ENCODE results near the gene PIP5KL1. TPM values are rescaled to one million over a fixed set of nuclear protein-coding genes. Genes with fewer than 3 reads are reported as not detected.

The PIP5KL1 gene, protein sequence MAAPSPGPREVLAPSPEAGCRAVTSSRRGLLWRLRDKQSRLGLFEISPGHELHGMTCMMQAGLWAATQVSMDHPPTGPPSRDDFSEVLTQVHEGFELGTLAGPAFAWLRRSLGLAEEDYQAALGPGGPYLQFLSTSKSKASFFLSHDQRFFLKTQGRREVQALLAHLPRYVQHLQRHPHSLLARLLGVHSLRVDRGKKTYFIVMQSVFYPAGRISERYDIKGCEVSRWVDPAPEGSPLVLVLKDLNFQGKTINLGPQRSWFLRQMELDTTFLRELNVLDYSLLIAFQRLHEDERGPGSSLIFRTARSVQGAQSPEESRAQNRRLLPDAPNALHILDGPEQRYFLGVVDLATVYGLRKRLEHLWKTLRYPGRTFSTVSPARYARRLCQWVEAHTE
- 1.4 TPM for polyA plus RNA-seq (ENCODE audit: insufficient read length)
- long read RNA-seq, donor 1: 0 reads
- long read RNA-seq, donor 2: 0 reads
- long read RNA-seq, donor 3, partial matches to known transcripts: 0 of 1 reads
- long read RNA-seq, donor 3, other reads (novel, unspliced or antisense): 0 of 1 reads
- long read RNA-seq, donor 4: 0 reads
- long read RNA-seq, donor 5: 0 reads
- long read RNA-seq, donor 6: 0 reads
- long read RNA-seq, donor 7: 0 reads
- long read RNA-seq, donor 8: 0 reads

DNA sequence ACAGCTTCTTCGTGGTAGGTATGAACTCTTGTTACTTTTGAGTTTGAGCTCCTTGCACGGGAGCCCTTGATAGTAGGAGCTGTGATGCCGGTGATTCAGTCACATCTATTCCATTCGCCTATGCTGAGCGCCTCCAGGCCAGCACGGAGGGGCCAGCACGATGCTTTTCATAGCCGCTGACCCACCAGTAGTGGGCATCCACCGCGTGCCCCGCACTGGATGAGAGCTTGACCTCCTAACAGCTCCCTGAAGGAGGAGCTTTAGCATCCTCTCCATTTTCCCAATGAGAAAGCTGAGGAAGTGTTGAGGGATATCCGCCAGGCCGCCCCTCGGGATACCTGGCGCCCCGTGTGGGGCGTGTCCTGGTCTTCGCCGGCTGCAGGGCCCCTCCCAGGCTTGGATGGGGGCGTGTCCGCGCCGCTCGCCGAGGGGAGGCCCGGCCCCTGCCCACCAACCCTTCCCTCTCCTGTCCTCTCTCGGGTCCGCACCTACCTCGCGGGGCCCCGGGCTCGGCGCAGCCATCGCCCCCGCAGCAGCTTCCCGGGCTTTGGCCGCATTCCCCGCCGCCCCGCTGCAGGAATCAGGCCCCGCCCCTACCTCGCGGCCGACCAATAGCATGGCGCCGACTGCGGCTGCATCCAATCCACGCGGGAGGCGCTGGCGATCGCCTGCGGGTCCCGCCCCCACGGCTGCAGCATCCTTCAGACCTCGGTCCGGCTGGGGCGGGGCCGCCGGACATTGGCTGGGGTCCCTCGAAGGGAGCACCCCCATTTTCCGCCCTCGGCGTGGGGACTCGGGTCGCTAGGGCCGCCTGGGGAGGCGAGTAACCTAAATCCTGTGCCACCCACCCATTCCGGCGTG, at the start of gene PIP5KL1:
Gene PIP5KL1, minus strand, starts transcription at position 547 of the 861 bp plus-strand sequence. Its CDS starts 25 bp downstream, at position 522.
- peak; percentile 76 for DNase-seq

DNA sequence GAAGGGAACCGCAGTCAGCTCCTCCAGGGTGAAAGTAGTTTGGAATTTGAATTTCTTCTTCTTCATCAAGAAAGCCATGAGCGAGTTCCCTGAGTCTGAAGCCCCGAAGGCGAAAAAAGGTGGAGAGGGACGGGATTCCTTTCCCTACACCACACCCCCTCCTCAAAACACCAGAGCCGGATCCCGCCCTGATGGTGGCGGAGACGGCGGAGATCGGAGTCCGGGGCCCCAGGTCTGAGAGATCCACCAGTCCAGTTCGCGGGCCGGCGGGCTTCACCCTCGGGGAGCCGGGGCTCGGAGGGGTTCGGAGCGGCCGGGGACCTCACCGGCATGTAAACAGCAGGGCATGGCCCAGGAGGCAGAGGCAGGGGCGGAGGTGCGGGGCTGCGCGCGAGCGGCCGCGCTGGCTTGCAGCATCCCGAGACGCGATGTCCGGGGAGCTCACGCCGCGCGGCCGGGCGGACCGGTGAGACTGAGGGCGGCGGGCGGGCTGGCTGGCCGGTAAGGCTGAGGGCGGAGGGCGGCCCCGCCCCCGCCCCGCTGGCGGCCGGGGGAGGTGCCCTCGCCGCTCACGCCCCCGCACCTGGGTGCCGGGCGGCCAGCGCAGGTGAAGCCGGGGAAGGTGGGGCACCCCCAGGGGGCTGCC, 49.6 kb upstream of the PIP5KL1 start:
- no peak for DNase-seq

DNA sequence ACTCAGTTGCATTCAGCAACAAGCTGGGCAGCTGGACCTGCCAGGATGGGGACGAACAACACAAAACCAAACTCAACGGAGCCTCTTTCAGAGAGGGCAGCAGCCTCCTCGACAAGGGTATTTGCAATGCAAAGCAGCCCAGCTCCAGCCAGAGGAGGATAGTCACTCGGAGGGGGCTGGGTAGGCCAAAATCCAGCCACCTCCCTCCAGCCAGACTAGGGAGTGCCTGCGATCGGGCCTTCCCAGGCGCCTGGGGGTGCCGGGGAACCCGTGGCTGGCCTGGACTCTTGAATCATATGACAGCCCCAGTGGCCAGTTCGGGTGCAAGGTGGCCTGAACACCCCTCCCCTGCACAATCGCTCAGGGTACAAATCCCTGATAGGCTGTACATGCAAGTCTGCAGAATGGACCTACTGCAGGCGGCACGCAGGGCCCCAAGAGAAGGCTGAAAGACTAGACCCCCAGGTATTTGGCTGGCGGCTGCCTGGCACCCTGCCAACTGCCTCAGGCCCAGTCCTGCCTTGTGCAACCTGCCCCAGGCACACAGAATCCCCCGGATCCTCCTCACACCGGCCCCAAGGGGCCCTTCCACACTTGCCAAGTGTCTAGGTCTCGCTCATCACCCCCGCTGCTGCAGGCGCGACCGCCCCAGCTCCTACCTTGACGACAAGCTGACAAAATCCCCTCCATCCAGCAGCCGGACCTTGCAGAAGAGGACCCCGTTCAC, 48.9 kb upstream of the PIP5KL1 start:
- DNase-seq: no peak

DNA sequence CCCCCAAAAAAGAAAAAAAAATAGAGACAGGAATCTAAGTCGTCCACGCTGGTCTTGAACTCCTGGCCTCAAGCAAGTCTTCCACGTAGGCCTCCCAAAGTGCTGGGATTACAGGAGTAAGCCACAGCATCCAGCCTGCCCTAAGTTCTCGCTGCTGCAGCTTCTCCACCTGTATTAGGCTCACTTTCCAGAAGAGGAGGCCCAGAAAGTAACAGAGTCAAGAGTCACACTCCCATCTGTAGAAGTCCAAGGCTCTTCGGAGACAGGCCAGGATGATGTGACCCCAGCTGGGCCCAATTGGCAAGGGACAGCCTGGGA, 48.4 kb upstream of the PIP5KL1 start:
- no peak for DNase-seq

DNA sequence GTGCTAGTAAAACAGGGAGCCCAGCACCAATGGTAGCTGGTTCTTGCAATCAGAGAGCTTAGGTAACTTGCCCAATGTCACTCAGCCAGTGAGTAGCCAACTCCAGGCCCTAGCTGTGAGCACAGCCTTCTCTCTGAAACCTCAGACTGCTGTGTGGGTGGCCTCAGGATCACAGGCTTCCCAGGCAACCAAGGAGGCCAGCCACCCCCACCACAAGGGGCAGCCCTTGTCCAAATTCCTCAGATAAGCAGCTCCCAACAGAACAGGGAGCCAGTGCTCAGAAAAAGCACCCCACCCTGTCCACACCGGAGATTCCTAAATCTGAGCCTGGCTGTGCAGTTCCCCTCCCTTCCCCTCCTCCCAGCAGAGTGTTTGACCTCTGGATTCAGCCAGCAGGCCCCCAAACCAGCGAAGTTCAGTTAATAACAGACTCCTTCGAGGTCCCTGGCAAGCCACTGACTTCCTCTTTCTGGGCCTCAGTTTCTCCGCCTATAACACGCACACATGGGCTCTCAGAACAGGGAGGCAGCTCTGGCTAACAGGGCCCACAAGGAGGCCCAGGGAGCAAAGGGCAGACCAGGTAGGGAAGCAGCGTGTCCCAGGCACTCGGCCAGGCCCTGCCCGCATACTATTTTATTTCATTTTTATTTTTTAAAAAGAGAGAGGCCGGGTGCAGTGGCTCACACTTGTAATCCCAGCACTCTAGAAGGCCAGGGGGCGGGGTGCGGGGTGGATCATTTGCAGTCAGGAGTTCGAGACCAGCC, 47.5 kb upstream of the PIP5KL1 start:
- no peak for DNase-seq

DNA sequence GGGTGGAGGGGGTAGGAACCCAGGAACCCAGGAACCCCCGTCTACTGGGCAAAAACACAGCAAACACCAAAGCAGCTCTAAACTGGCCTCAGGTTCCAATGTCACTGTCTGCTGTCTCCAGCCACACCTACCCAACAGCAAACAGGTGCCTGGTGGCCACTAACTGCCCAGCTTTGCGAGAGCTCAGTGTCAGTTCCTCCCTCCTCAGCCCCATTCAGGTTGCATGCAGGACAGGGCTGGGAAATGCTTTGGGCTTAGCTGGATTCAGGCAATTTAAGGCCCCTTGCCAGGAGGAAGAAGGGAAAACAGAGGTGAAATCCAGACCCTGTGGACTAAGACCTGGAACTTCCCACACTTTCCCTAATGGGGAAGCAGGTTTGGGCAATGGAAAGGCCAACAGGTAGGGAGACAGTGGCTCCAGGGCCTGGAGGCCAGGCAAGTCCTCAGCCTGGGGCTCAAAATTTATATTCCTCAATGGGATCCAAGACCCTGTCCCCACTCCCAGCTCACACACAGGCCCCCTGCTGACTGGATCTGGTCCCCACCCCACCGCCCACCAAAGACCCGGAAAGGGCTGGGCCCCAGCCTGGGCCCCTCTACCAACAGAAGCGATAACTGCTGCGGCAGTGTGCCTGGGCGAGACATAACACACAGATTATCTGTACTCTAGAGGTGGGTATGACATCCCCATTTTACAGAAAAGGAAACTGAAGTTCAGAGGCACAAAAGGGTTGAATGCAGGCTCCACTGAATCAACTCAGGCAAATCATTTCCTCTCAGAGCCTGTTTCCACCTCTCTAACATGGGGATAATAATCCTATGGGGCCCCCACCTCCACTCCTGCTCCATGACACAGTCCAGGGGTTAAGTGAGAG, 46.7 kb upstream of the PIP5KL1 start:
- no peak for DNase-seq

DNA sequence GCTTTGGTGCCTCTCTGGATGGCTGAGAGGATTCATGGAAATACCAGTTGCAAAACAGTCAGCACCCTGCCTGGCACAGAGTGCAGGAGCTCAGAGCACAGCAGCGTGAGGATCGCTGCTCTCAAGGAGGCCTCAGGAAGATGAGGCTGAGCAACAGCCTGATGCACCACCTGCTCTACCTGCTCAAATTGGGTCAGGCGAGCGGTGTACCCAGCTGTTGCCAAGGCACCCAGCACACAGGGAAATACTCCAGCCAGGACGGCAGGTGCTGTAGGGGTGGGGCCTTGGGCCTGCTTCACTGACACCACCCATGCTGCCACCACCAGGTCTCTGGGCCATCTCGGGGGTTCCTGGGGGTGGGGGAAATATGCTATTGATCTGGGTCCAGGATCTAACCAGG, 45.9 kb upstream of the PIP5KL1 start:
- DNase-seq: no peak

DNA sequence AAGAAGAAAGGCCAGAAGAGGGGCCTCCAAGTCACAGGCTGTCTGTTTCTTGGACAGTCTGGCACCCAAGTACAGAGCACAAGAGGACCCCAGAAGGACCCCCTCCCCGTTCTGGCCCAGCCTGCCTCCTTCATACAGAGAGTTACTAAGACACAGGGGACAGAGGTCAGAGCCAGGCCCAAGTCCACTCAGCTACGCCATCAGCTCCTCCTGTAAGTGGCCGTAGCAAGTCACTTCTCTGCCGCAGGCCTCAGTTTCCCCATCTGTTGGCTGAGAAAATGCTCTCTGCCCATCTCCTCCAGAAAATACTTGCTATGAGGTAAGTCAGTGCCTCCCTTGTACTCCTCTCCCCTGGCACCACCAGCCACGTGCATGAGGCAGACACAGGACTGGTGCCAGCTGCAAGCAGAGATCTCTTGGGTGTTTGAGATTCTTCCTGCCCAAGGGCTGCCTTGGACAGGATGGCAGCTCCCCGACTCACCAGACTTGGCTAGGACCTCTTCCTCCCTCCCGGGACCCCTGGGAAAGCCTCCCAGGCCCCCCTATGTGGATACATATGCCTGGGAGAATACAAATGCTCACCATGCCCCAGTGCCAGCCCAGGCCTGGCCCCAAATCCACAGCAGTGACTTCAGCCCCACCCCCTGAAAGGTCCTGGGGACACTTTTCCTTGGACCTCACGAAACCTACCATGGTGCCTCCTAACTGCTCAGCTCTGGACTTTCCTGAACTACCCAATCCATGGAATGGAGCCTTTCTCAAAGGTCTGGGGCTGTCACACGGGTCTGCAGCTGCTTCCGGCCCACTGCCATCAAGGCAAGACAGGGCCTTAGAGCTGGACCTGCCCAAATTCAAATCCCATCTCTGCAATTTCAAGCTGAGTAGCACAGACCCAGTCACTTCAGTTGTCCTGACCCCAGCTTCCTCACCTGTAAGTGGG, 45.1 kb upstream of the PIP5KL1 start:
- no peak for DNase-seq

DNA sequence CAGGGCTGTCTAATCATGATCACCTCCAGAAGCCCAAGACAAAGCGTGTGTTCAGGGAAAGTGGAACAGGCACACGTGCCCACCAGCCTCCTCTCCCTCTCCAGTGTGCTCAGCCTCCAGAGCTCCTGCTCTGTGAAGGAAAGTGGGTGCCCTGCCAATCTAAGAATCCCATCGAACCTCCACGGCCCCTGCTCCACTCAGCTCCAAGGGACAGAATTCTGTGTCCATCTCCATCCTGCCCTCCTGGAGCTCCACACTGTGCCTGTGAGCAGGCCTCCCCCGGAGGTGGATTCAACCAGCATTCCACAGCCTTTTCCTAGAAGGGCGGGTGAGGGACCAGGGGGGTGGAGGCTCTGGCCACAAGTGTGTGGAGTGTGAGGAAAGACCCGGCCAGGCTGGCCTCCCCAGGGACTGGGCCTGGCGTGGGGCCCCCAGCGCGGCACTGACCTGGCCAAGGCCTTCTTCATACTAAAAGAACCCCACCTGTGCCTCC, 44.2 kb upstream of the PIP5KL1 start:
- no peak for DNase-seq

DNA sequence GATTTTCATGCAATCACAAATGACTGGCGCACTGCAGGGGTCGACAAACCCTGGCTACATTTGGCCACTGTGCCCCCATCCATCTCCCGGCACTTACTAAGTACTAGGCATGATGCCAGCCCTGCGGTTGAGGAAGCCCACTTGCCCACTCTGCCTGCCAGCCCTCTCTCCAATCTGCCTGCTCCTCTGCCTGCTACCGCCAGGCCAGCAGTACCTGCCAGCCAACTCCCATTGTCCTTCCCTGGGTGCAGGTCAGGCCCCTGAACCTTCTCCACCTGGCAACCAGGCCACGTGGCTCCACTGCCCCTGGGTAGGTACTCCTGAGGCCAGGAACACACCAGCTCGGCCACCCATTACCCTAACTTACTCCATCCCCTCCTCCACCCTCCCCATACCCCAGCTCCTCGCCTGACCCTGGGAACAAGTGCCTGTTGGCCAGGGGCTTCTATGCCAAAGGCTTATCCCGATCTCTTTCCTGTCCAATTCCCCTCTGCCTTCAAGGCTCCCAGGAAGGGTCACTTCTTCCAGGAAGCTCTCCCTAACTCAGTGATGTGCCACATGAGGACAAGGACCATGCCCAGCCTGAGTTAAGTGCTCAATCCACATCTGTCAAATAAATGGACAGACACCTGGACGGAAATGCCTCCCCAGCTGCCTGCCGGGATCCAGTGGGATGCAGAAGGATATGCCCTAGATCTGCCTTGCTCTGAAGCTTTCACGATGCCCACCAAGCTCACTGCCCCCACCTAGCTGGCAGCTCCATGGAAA, 43.6 kb upstream of the PIP5KL1 start:
- no peak for DNase-seq

DNA sequence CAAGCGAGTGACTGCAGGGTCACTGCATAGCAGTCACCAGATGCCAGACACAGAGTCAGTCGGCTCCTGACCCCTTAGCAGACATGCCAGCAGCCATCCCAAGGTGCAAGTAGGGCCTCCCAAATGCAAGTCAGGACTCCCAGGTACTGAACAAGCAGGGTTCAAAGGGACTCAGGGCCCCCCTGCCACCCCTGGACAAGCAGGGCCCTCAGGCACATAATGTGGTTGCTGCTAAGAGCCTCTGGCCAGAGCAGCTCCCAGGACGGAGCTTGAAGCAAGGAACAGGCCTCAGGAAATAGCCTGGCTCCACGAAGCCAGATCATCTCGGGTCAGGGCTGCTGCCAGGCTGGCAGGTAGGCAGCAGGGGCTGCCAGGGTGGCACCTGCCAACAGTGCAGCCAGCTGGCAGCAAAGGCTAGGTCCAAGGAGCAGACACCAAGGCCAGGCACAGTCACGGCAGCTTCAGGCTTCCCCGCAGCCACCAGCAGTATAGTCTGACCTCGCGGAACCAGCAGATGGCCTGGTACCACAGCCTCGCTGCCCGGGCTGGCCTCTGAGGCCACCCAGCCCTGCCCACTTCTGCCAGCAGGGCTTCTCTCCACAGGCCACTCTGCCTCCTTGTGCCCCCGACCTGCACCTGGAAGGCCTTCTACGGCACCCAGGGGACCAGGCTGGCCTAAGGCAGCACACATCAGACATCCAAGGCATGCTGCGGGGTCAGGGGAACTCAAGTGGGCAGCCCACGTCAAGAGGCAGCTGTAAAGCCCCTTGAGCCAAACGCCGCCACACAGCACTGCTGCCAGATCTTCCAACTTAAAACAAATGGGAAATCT, 42.8 kb upstream of the PIP5KL1 start:
- no peak for DNase-seq

DNA sequence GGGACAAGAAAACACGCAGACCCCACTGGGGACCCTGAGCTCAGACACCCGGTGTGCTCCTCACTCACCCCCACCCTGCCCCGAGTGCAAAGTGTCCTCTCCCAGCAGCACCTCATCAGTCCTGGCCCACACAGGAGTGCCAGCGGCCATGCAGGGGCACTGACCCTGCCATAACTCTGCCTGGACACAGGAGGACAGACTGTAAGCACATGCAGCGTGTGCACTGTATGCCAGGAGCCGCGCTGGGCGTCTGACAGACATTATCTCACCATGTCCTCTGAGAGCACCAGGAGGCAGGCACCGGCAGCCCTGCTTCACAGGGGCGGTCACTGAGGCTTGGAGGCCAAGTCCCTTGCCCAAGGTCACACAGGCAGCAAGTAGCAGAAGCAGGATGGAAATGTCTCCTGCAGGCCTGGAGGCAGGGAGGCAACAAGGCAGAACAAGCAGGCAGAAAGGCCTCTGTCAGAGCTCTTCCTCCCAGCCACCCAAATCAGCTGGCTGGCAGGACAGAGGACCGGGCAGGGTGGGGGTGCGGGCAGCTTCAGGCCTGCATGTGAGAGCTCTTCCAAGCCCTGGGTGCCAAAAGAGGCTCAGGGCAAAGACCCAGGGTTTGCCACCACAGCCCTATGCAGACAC, 41.8 kb upstream of the PIP5KL1 start:
- DNase-seq: no peak

DNA sequence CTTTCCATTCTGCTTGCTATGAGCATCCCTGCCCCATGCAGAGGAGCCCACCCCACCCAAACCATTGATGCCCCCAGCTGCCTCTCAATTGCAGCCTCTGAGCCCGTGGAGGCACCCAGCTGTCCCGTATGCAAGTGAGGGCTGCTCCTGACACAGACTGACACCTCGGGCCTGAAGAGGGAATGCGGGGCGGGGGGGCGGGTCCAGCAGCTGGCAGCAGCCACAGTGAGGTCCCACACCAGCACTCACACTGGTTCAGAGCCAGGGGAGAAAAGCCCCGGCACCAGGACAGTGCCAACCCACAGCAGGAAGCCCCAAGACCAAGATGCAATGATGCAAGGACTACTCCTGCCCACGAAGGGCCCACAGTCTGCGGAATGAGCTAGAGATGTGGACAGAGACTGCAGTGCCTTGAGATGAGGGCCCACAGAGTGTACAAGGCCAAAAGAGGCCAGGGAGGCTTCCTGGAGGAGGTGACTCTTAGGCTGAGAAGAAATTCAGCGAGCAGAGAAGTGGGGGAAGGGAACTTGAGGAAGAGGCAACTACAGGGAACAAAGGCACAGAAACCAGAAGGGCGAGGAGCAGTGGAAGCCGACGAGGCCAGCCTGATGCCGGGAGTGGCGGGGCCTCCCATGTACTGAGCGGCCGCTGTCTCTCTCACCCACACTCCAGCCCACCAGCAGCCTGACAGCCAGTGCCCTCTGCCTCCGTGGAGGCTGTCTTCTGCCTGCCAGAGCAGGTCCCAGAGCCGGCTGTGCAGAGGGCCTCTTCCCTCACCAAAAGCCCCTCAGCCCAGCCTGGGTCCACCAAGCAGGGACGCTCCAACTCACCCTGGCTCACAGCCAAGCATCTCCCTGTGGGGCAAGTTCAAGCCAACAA, 41.0 kb upstream of the PIP5KL1 start:
- DNase-seq: no peak

DNA sequence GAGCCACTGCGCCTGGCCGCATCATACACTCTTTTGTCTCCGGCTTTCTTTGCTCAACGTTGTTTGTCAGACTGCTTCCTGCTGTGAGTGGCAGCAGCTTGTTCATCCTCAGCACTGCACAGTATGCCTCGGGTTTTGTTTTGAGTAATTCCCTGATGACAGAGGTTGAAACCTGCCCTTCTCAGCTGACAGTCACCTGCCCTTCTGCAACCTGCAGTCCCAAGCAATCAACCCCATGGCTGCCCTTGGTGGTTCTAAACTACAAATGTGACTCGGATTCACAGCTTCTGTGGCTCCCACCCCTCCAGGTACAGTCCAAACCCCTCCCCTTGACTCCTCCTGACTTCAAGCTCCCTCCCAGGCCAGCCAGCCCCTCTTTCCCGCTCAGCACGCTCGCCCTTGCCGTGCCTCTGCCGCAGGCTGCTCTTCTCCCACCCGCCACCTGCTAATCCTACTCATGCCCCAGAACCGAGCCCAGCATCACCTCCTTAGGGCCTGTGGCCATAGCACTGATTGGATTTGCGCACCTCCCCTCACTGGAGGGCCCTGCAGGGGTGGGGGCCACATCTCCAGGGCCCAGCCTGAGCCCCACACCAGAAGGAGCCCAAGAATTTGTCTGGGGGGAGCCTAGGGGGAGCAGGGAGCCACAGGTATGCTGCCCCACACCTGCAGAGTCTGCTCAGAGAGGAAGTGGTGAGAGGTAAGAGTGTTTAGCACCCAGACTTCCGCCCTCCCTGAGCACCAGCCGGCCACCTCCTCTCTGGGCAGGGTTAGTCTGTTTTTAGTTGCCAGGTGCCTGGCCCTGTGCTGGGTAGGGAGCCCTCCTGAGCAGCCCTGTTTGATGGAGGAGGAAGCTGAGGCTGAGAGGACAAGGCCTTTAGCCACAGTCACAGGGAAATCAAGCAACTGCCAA, 40.1 kb upstream of the PIP5KL1 start:
- no peak for DNase-seq
